Muscle of back (tissue), 11 donors: ENCODE results near the gene TJP3. TPM values are rescaled to one million over a fixed set of nuclear protein-coding genes. Genes with fewer than 3 reads are reported as not detected.

ENCODE experiments used
- DNase-seq, 3 donors: peaks; one replicate each; pipeline versions ENCODE4 v3.0.0 to v3.0.0-alpha.2; 2013
- polyA plus RNA-seq, 10 donors: library from polyadenylated mRNA; unstranded; fragments of 120-200 nt; gene quantifications; one replicate each; pipeline ENCODE4 v1.2.1, GENCODE V29; 2013; ENCODE audit not compliant: insufficient read length in 10 of 10

The TJP3 gene
- polyA plus RNA-seq, 10 donors = 0.44 to 1.1 (median 0.62) TPM; not detected in 1

- peak; percentile 38 to 90 (median 79) for DNase-seq
These were observed 37.1 kb upstream of the TJP3 start for GRCh38 chr19:3670796-3671679.

- peak in 1 of 3 donors; percentile 70 for DNase-seq
These were observed 36.3 kb upstream of the TJP3 start for GRCh38 chr19:3671680-3672574.

- no peak for DNase-seq
These were observed 35.6 kb upstream of the TJP3 start for GRCh38 chr19:3672575-3672948.

- no peak for DNase-seq
These were observed 35.2 kb upstream of the TJP3 start for GRCh38 chr19:3672993-3673392.

GRCh38 chr19:3673506-3674439 is 34.4 kb upstream of the TJP3 start:
- no peak for DNase-seq

- DNase-seq = no peak
These were observed 33.2 kb upstream of the TJP3 start for GRCh38 chr19:3674784-3675543.

- DNase-seq = no peak
These were observed 30.0 kb upstream of the TJP3 start for GRCh38 chr19:3678188-3678587.

GRCh38 chr19:3679138-3679537 is 29.0 kb upstream of the TJP3 start:
- DNase-seq = no peak

GRCh38 chr19:3679581-3679980 is 28.6 kb upstream of the TJP3 start:
- no peak for DNase-seq

GRCh38 chr19:3680939-3681338 is 27.2 kb upstream of the TJP3 start:
- no peak for DNase-seq

- DNase-seq = no peak
These were observed 25.9 kb upstream of the TJP3 start for GRCh38 chr19:3682286-3682685.

- peak in 1 of 3 donors; percentile 71 for DNase-seq
These were observed 25.3 kb upstream of the TJP3 start for GRCh38 chr19:3682741-3683404.

- no peak for DNase-seq
These were observed 24.7 kb upstream of the TJP3 start for GRCh38 chr19:3683405-3684053.

- DNase-seq = no peak
These were observed 23.9 kb upstream of the TJP3 start for GRCh38 chr19:3684054-3684816.

GRCh38 chr19:3684817-3685410 is 23.3 kb upstream of the TJP3 start:
- no peak for DNase-seq

- DNase-seq = no peak
These were observed 20.8 kb upstream of the TJP3 start for GRCh38 chr19:3687393-3687773.

- DNase-seq = no peak
These were observed 20.1 kb upstream of the TJP3 start for GRCh38 chr19:3687774-3688706.
